ENCODE measurements around the gene IRX5. TPM values are rescaled to one million over a fixed set of nuclear protein-coding genes. Genes with fewer than 3 reads are reported as not detected.

IRX5 gene
- 1 to 10 TPM in 7 of 10 donors, under 1 TPM in 3; 0.82 to 8.7 (median 3.1) TPM for polyA plus RNA-seq (ENCODE audit: insufficient read length in 10 of 10)
- long read RNA-seq, donor 1, result 0 reads
- long read RNA-seq, donor 2, result 0 reads
- long read RNA-seq, donor 3, result 0 reads
- long read RNA-seq, donor 4, result 0 reads
- long read RNA-seq, donor 5, result 0 reads
- long read RNA-seq, donor 6, partial matches to known transcripts, result 0 of 4 reads
- long read RNA-seq, donor 6, other reads (novel, unspliced or antisense), result 0 of 4 reads
- long read RNA-seq, donor 7, partial matches to known transcripts, result 0 of 1 reads
- long read RNA-seq, donor 7, other reads (novel, unspliced or antisense), result 0 of 1 reads
- long read RNA-seq, donor 8, result 0 reads
- long read RNA-seq, donor 9, result 0 reads

- DNase-seq, result peak; percentile 92 to 96 (median 95)
These were observed at the start of gene IRX5 for GRCh38 chr16:54930005-54930868. Gene IRX5 (plus strand): TSS chr16:54930865. CDS start chr16:54931199, 334 bp downstream.

DNA sequence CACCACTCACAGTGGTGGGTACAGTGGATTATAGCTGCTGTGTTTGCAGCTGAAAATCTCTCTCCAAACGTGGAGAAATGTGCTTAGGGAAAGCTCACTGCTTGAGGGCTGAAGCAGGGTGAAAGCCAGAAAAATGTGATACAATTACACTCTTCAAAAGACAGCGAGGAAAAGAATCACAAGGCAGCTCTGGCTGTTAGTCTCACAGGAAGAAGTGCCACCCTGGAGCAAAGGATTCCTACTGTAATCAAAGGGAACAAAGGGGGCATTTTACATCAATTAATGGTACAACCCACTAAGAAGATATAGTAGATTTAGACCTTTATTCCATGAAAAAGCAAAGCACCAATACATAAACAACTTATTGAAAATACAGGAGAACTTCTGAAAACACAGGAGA is 48.1 kb upstream of the IRX5 start:
- DNase-seq, result no peak

GRCh38 chr16:54883358-54883757 is 47.3 kb upstream of the IRX5 start:
- no peak for DNase-seq

GRCh38 chr16:54886078-54886477 is 44.6 kb upstream of the IRX5 start:
- no peak for DNase-seq

DNA sequence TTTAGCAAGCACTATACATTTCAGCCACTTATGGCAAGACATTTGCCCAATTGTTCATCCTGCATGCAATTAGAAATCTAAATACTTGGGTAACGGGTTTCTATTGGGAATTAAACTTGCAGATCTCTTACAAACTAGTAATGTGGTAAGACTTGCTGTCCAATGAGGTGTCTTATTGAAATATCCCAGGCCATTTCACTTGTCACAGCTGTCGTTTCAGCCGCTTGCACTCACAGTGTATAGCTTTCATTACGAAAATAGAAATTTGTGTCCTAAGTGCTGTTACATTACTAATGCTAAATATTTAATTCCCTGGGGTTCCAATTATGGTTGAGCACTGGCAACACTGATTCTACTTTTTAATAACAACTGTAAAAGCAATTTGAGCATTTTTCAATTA is 40.3 kb upstream of the IRX5 start:
- DNase-seq, result peak in 2 of 3 donors; percentile 2 to 12

- DNase-seq, result peak in 2 of 3 donors; percentile 7 to 16
These were observed 39.3 kb upstream of the IRX5 start for GRCh38 chr16:54891346-54891745.

DNA sequence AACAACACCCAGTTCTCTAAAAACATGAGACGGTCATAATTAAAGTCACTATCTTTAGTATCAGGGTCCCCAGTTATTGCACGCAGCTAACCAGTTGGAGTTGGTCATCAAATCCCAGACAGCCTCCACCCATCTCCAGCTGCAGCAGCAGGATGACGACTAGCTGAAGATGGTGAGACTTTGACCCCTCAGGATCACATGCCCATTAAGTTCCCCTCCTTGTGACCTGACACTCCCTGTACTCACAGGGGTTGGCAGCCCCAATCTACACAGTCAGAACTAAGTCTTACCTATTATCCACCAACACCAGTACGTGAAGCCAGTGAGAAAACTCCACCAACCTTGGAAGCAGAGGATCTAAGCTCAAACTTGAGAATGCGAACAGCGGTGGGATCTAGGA is 37.7 kb upstream of the IRX5 start:
- no peak for DNase-seq

DNA sequence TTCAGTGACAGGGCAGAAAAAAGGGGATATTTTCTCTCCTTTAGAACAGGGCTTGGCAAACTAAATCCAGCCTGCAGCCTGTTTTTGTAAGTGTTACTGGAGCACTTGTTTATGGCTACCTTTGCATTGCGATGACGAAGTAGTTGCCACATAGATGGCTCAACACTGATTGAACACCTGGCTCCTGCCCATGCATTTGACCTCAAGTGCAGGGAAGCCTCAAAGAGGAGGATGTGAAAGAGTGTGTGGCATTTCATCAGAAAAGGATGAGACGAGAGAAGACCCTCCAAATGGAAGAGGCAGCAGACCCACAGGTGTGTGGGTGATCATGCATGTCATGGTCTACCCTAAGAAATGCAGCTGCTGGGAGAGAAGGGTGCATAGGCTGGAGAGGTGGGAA is 32.7 kb upstream of the IRX5 start:
- no peak for DNase-seq

DNA sequence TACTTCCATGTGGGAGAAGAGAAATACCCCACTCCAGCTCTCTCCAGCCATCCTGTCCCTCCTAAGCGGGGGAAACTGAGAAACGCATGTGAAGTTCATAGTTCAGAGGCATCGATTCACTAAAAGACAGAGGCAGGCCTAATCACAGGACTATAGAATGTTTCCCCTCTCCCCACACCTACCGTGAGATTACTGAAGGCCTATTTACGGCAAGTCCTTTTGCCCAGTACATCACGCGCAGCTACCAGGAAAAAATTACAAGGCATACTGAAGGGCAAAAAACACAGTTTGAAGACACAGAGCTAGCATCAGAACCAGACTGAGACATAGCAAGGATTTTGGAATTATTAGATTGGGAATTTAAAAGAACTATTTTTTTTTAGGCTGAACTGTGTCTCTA is 29.1 kb upstream of the IRX5 start:
- DNase-seq, result no peak

- DNase-seq, result no peak
These were observed 27.6 kb upstream of the IRX5 start for GRCh38 chr16:54903047-54903446.

GRCh38 chr16:54911079-54911478 is 19.6 kb upstream of the IRX5 start:
- no peak for DNase-seq

GRCh38 chr16:54912720-54913119 is 17.9 kb upstream of the IRX5 start:
- no peak for DNase-seq

GRCh38 chr16:54921206-54921824 is 9.3 kb upstream of the IRX5 start:
- DNase-seq, result peak in 1 of 3 donors; percentile 27

DNA sequence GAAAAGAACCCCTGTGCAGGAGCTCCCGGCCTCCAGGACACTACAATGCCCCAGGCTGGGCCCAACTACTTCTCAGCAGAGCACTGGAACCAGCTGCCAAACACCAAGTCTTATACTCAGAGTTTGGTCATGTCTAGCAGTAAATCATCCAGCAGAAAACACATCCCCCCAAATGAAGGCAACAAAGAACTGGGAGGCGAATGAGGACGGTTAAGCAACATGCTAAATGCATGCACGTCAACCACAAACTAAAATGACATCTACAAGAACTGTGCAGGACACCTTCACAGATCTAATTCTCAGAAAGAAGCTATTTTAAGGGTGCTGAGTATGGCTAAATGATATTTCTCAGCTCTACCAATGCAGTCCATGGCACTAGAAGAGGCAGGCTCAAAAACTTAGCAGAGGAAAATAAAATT is 7.6 kb upstream of the IRX5 start:
- DNase-seq, result peak in 1 of 3 donors; percentile 26

DNA sequence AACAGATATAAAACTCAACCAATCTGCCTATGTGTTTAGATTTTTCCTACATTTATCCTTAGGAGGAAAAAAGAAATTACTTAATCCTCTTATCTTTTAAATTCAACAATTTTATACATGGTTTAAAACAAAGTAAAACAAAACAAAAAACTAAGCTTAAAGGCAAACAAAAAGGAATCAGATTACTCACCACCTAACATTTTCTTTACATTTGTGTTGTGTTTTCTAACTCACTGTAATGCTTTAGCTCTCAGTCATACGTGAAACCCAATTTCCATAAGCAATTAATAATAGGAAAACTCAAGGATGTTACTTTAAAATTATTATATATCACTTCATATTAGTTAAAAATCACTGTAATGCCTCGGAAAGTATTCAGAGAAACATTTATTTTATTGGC is 6.7 kb upstream of the IRX5 start:
- no peak for DNase-seq

GRCh38 chr16:54926166-54926838 is 4.4 kb upstream of the IRX5 start:
- peak in 2 of 3 donors; percentile 31 to 41 for DNase-seq

DNA sequence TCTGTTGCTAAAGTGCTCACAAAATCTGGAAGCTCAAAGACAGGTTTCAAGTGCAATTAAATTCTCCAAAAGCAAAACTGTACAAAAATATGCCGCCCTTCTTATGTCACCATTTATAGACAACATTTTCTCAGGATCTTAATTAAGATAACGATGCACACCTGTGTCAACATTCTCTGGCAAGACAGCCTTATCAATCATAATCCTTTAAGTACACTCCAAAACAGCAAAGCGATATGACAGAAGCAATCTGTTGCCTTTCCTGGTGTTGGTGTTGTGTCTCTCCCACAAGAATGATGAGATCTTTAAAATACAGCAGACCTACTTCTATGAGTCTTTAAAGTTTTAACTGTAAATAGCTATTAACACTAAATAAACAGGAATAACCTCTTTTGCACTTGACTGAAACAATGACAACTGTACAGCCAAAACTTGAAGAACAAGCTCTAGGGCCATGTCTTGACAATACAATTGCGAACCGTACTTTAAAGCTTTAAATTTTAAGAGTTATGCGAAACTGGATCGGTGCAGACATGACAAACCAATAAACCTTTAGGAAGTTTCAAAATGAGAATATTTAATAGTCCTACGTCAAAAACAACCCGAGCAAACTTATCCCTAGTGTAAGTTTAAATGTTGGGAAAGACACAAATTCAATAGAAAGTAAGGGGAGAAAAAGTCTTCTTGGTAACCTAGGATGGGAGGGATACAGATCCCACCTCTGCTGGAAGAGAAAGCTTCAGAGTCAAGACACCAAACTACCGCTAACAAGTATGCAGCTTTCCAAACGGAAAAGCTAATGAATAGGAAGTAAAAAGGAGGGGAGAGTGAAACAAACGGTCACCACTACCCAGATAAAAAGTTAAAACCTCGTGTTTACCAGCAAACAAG is 3.3 kb upstream of the IRX5 start:
- DNase-seq, result peak in 2 of 3 donors; percentile 16 to 49

DNA sequence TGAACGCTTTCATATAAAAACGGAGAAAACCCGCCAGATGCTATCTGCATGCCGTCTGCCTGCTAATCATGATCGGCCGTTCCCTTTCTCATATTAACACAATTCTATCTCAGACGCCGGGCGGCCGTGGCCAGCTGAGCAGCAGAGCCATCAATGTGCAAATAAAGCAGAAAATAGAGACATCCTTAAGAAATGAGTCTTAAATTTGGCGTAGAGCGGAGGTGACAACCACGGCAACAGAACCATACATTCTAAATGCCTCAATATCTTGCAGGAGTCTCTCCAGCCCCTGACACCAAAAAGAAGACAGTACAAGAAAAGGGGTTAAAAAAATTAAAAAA is 2.7 kb upstream of the IRX5 start:
- DNase-seq, result peak; percentile 23 to 78 (median 41)

DNA sequence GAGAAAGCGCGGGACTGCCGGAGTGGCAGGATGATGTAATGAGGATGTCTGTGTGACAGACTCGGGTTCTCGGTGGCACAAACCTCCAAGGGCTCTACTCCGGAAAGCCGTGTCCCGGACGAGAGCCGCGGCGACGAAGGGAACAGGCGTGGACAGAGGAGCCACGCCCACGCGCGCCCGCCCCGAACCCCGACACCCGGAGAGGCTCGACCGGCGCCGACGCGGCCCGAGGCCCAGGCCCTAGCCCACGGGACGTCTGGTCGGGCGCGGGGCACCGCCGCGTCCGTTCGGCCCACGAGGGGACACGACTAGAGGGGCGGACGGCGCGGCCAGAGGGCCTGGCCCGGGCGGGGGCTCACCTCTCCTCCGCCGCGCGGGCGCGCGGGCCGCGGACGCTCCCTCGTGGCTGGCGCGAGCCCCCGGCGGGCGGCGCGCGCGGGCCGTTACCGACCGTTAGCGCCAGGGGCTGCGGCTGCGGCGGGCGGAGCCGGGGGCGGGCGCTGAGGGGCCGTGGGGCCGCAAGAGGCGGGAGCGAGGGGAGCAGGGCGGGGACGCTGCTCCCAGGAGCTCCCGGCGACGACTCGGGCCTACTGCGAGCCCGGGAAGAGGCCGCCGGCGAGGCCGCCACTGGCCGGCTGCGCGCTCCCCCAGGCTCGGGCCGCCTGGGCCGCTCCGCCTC is 2.1 kb upstream of the IRX5 start:
- DNase-seq, result peak in 2 of 3 donors; percentile 64 to 83

All from muscle of back (tissue), 13 donors.